Raji (cell line): ENCODE data around the gene ARNT2.

Experiments used
- POLR2A ChIP-seq: IDR thresholded peaks from 2 replicates; pipeline ENCODE4 v1.6.1; 2011; ENCODE audit warnings: low read depth, low read length, control low read depth; ENCODE audit not compliant: insufficient read depth

Gene ARNT2

DNA sequence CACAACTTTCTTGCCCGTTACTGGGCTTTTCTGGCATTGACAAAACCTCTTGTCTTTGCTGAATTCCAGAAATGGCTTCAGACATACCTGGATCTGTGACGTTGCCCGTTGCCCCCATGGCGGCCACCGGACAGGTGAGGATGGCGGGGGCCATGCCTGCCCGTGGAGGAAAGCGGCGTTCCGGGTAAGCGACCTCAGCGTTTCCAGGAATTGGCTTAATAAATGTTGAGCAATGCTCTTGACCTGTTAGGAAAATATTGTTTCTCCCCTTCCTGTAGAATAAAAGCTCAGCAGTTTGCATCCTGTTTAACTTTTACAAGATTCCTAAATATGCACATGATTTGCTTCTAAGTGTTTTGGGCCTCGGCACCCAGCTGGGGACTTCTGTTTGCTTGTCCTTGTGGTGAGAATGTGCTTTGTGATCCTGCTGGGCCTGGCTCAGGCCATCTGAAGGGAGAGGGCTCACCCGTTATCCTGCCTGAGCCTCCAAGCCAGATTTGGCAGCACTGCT lies 46.7 kb downstream of the ARNT2 start:
- TF ChIP-seq POLR2A, result no peak

DNA sequence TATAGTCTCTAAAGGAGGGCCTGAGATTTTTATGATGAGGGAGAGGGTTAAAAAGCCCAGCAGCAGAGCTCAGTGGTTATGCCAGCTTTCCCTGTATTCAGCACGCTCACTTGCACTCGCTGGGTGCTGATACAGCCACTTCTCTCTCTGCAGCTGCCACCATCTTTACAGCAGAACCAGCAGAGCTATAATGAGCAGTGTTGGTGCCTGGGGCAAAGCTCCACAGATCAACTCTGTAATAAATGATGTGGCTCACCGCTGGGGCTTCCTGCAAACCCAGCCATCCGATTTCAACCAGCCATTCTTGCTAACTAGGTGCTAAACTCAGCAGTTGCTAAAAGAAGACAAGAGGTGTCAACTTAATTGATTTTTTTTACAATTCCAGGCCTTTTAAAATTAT lies 48.0 kb downstream of the ARNT2 start:
- TF ChIP-seq POLR2A, result no peak

DNA sequence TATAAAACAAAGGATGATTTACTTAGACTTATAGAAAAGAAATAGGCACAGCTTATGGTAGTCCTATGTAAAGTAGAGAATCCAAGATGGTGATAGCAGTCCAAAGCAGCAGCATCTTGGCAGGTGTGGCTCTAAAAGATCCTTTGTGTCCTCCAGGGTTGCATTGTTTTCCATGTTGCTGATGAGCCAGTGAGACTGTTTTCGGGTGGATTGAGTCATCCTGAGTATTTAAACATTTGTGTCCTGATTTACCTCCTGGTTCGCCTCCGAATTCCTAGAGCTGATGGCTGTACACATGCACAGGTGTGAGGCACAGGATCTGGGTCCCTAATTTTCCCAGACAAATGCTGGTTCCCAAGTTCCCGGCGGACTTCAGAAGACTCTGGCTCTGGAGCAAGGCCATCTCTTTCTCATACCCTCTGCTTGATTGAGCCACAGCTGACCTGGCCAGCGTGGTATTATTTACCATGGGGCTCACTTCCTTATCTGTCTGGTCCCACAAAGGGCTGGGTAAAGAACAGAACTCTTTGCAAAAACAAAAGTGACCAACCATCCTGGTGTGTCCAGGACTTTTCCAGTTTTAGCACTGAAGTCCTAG lies 51.0 kb downstream of the ARNT2 start:
- no peak for TF ChIP-seq POLR2A

DNA sequence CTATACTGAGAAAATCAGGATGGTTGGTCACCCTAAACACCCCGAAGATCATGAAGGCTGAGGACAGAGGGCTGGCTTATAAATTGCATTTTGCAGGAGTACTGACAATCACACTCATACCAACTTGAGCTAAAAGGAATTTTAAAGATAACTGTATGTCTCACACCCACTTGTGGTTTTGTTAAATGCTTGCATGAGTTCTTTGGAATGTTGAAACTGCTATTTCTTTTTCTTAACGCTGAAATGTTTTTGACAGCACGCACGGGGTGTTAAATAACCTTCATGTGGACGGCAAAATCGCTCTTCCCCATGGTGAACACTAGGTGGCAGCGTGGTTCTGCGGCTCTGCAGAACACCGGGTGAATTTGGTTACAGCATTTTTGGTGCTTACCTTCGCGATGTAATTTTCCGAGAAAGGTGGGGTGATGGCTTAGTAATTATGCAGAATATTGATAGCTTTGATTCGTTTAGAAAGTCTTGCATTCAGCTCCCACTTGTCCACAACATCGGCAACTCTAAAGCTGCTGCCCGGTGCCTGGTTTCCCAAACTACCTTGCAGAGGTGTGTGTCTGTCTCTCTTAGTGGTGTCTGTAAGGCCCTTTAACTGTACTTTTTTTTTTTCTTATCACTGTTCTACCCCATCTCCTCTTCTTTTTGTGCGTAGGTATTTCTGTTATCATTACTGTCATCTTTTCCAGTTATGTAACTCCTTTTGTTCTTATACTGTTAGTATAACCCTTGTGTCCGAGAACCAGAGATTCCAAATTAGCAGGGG lies 51.7 kb downstream of the ARNT2 start:
- TF ChIP-seq POLR2A, result no peak

DNA sequence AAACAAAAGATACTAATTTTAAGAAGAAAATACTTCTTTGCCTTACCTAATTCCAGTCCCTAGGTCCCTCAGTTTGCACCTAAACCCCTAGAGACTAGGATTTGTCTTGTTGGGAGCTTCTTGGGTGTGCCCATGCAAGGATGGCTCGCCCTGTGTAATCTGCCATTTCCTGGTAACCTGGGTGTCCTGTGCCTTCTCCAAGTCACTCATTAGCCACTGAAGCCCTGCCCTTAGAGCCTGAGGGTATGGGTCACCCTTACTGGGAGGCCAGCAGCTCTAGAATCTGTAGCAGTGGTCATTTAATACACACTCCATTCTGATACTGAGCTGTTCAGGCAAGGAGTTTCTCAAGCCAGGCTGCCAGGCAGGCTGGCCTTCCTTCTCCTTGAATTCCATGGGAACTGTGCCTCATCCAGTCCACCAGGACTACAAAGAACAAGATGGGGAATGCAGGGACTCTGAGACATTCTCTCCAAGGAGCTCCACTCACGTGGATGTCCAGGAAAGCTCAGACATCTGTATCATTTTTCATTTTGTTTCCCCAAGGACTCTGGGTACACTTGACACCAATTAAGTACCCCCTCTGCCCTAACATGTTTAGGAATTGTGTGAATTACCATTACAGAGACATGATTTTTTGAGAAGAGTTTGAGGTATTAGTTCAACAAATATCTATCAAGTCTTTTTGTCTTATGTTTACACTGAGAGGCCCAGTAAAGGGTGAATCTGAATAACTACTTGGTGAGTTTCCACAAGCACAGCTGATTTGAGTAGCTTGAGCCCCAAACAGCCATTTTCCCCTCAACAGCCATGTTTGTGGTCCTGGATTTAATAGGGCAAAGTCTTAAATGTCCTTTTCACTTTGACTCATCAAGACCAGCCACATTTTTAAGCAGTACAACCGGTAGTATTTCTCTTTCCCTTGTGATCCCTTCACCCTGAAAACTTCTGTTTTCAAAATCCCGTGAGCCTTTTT lies 52.6 kb downstream of the ARNT2 start:
- no peak for TF ChIP-seq POLR2A

DNA sequence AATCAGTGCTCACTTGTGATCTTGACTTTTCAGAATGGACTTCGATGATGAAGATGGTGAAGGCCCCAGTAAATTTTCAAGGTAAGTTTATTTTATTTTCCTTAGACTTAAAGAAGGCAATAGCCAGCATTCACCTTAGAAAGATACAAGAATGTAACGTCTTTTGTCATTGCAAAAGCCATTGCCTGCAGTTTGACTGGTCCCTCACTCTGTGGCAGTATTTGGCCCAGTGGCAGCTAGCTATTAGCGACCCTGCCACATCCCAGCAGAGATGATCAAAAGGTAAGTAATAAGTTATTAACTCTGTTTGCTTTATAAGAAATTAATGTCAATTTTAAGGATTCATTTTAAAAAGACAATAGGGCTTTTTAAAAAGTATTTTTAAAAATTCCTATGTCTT lies 53.7 kb downstream of the ARNT2 start:
- no peak for TF ChIP-seq POLR2A

DNA sequence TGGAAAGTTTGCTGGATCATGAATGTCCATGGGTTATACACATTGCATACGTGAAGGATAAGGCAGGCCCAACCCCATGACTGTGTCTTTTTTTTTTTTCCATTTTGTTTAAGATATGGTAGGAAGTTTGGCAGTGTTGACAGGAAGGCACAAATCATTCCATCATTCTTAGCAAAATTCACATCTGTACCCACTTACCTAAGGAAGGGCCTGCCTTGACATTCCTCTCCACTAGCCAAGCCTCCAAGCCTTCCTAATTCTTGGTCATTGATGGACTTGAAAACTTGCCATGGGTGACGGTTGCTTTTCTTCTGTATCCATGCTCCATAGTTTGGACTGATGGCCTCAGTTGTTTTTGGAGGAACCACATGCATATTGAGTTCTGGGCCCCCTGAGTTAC lies 54.4 kb downstream of the ARNT2 start:
- TF ChIP-seq POLR2A, result no peak

DNA sequence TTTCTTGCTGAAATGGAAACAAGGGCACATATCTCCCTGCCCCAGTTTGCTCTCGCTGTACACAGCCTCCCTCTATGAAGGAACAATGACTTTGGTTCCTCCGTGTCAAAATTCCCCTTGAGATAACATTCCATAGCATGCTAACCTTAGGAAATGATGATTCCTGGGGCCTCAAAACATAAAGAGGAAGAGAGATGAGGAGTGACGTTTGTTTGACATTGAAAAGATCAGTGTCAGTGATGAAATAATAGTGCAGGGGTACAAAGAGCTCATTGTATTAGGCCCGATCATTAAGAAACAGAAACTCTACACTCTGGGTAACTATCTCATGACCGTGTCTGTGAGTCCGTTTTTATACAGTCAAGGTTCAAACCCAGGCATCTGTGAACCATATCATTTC lies 55.2 kb downstream of the ARNT2 start:
- TF ChIP-seq POLR2A, result no peak

DNA sequence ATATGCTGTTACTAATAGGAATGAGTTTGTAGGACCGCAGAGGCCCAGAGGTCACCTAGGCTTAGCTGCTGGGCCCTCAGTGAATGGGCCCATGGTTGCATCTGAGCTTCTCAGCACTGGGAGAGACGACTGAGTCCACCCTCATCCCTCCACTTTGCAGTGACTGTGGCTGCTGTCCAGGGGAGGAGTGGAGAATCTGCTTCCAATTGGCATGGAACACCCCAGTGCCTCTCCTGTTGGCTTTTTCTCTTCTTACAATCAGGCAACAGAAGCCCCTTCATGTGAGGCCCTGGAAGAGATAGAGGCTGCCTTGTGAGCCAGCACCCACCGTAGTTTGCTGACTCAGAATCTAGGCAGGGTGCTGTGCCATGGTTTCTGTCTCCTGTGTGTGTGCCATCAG lies 55.6 kb downstream of the ARNT2 start:
- no peak for TF ChIP-seq POLR2A

DNA sequence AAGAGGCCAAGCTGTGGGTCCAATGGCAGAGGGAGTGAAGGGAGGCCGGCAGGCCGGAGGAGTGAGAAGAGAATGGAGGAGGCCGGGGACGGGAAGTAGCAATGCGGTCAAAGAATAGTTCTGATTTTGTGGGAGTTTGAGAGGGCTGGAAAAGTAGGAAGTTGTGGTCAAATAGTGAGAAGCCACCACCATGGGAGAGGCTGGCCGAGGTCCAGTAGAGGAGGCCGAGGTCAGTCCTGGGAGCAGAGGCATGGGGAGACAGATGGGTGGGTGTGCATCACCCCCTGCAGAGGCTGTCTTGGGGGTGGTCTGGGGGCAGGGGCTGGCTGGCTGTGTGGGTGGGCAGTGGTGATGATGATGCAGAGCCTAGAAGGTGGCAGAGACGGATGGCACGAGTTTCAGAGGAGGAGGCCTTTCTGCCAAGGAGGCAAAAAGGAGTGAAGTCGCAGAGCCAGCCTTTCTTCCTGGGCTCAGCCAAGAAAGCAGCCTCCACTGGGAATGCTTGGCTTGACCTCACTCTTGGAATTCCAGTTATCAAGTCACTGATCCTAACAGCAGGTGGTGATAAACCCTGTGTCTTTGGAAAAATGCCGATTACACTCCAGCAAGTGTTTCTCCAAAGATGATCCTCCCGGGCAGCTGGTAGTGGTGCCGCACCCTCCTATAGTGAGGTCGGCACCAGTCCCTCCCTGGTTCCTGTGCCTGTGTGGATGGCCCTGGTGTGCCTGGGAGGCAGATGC lies 57.3 kb downstream of the ARNT2 start:
- TF ChIP-seq POLR2A, result no peak

DNA sequence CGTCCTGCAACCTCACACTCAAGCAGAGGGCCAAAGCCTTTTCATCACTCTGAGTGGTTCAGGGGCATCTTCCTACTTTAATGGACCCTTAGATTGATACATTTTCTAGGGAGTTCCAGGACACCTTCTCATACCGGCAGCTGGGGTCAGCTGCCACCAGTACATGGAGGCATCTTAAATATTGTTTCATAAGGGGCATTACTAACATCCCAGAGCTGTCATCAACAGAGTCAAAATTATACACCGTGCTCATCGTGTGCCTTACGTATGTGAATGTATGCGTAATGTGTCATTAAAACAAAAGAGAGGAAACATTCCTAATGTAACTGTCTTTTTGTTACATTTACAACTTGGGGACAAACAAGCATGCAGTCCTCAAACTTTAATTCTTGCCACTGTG lies 57.9 kb downstream of the ARNT2 start:
- no peak for TF ChIP-seq POLR2A

DNA sequence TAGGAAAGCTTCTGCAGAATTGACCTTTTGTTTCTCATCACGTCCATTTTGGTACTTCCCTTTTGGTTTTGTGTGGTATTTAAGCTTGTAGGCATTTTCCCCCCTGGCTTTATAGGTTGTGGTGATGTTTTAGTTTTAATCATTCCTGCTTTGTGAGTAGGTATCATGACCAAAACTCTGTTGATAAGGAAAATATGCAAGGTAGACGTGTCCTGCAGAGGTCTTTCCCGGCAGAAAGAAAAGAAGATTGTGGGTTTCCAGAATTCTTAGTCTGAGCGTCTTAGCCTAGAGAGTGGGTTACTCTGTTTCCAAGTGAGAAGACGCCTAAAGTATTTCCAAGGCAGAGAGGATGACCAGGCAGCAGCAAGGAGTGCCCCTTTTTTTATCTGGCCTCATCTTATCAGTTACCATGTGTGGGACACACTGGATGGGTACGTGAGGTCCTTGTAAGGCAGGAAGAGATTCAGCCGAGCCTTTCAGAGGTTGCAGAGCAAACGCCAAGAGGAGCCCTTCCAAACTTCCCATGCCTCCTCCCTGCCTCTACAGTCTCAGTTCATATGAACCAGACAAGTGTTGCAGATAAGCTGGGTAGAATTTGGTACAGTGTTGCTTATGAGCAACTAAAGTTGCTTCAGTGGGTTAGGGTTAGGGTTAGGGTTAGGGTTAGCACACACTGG lies 58.8 kb downstream of the ARNT2 start:
- no peak for TF ChIP-seq POLR2A

DNA sequence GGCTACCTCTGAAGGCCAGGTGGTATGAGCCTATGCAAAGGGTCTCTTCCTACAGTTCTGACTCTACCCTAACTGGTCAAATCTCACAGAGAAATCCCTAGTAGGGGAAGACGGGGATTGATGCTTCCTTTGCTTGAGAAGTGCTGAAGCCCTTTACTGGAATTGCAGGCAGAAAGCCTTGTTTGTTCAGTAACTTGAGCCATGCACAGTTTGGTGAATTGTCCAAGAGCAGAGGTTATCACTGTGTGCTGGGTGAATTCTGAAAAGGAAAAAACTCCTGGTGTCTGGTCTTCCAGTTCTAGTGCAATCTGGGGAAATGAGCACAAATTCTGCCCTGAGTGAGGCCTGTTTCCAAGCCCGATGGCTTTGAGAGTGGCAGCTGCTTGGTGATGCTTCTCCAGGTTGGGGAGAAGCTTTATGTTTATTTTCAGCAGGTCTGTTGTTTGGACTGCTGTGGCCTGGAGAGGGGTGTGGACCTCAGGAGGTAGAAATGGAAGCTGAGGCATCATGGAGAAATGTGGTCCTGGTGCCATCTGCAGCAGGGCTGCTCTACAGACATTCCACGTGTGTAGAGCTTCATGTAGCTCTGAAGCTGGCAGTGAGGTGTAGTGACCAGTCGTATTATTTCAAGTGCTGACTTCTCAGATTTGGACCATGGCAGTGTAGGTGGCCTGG lies 60.9 kb downstream of the ARNT2 start:
- no peak for TF ChIP-seq POLR2A

DNA sequence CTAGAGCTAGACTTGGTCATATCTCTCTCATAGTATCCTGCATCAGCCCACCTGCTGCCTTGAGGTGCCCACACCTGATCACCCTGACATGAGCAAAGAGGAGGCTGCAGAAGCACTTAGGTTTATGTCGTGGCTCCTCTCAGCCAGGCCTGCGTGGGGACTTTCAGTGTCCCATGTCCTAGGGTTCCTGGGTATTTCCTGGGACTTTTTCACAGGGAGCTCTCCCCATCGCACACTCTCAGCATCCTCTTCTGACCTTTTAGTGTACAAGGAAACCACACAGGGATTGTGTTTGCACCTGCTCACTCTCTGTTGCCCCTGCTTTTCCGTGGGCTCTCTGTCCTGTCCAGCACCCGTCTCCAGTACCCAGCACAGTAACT lies 61.4 kb downstream of the ARNT2 start:
- no peak for TF ChIP-seq POLR2A
